DMS53 treated with DMSO at 0.1 percent for 48 hours (cell line): ENCODE measurements around the gene VAV2.
"Not testable (repeated sequence)": the region's sequence is repeated elsewhere in the genome, so short reads cannot be mapped to it uniquely, and the experiment has no call there.

ENCODE experiments used
- DNase-seq: peaks from one replicate; lab custom pipeline; 2025; ENCODE audit not compliant: unreplicated experiment; lab: John Stamatoyannopoulos, UW

Gene VAV2

DNA sequence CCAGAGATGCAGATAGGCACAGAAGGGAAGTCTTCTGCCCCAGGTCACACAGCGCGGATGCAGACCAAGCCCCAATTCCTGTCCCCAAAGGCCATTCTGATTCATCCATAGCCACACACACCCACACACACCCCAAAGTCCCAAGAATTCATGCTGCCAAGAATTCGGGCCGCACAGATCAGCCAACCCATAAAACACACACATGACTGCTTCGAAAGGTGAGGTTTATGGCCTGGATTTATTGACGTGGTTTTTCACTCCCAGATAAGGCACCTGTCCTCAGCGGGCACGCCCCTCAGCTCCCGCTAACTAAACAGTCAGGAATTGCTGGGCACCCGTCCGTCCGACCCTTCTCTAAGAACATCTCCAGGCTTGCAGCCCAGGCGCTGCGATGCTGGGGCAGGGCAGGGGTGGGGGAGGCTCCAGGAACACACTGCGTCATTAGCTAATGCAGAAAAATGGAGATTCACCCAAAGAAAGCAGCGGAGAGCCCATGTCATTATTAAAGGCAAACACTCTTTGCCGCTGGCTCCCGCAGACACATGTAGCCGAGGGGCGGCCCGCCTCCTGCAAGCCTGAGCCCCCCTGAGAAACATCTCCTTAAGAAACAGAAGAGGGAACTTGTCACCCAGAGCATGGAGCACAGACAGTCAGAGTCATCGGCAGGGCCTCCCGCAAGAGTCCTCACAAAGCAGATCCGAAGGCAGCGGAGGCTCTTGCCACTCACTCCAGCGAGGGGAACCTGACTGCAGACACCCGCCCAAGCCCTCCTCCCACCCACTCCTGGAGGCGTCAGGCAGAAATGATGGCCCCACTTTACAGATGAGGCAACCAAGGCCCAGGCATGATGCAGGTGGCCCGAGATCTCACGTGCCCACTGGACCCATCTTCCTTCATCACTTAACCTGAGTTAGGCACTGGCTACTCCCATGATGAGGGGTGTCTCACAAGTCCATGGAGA lies 19.9 kb downstream of the VAV2 start:
- no peak for DNase-seq

DNA sequence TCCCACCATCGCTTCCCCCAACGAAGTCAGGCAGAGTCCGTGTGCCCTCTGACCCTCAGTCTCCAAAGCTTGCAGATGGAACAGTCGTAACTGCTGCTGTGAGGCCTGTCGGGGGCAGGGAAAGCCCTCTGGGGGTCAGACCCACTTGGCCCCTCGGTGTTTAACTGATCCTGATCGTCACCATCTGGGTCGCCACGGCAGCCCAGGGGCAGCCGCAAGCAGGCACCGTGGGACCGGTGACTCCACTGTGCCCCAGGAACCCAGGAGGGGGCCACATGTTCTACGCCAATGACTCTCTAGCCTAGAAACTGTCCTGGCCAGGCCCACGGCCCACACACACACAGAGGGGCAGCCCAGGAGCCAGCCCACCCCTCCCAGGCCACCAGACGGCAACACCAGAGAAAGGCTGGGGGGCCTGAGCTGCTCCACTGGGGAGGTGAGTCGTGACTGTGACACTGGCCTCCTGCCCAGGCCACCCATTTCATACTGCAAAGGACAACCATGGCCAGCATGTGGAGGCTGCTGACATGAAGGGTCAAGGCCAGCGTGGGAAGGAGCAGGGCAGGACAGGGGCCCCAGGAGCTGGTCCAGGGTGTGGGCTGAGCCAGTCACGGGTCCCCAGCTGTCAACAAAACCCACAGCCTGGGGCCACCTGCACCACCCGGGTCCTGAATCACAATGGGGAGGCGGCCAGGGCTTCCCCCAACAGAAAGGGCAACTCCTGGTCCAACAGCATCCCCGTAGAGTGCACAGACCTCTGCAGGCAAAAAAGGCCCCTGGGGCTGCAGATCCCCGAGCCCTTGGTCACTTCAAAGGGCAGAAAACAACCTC lies 20.8 kb downstream of the VAV2 start:
- DNase-seq = no peak

DNA sequence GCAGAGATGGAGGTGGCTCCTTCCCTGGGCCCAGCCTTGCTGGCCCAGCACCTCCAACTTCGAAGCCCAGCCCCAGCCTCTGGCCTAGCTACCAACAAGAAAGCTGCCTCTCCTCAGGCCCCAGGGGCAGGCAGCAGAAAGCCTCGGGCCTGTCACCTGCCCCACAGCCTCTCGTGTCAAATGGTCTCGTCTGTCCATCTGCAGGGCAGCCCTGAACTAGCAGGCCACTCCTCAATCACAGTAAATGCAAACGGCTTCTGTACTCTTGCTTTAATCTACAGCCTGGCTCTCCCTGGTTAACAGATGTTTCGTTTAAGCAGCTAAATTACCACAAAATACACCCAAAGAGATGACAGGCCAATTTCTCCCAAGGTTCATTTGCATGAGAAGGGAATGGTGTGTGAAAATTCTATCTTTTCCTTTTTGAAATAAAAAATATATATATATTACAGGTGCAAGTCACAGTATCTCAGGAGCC lies 21.5 kb downstream of the VAV2 start:
- DNase-seq = no peak

DNA sequence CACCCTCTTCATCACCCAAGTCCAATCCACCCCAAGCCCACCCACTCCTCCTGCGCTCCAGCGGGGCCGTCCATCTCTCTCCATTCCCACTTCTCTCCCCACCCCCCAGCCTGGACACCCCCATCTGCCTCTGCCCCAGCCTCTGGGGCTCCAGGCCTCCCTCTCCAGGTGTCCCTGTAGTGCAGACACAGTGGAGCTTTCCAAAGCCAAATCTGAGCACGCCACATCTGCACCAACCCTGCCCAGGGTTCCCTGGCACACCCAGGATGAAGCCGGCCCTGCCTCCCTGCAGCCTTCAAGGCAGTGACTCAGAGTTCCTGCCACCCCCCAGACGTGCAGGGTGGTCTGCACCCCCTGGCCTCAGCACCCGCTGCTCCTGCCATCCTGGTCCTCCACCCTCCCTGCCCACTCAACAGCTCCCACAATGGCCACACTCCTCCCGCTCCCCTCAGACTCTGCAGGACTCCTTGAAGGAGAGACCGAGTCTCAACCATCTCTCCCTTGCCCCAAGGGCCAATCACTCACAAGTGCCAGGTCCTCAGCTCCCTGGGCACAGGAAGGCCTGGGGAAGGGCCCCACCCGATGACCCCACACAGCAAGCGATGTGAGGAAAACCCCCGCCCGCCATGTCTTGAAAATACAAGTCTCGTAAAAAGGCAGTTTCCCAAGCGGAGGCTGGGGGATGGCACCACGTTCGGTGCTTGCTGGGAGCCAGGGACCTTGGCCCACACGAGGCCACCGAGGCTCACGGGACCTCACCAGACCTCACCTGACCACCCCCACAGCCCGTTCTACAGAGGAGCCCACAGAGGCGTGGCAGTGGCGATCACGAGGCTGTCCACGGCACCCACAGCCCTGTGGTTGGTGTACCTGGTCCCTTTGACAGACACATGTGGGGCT lies 22.2 kb downstream of the VAV2 start:
- no peak for DNase-seq

DNA sequence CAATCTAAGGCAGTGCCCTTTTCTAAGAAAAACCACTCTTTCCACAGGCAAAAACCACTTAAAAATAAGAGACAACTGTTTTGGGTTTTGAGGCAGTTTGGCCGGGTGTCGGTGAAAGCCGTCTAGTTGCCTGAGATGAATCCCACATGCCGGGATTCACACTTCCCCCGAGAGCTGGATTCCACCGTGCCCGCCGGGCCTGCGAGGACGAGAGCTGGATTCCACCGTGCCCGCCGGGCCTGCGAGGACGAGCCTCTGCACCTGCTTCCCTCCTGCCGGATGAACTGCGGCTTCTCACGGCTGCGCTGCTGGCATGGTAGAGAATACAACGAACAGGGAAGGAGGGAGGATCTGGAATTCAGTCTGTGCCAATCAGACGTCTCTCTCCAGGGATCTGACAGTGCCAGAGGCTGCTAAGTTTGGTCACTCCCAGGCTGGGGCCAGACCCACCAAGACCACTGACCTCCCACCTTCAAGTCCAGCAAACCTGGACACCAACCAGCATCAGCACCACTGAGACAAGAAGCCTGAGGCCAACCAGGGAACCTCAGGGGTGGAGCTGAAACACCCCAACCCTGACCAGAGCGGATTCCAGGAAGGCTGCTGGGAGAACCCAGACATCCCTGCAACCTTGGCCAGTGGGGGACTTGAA lies 23.0 kb downstream of the VAV2 start:
- no peak for DNase-seq

DNA sequence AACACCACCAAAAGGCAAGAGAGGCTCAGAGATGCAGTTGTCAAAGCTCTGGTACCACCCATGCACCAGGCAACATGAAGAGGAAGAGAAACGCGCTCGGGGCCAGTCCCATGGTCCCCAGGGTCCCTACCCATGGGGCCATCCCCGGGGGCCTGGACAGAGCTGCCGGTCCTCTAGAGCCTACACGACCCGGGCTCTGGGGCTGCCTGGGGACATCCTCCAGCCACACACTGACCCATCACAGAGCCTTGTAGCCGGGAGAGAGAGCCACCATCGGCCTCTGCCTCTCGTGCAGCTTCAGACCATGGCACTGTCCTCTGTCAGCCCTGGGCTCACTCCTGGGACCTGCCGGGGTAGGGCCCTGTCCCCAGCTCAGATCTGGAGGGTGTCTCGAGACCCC lies 23.7 kb downstream of the VAV2 start:
- DNase-seq = no peak

DNA sequence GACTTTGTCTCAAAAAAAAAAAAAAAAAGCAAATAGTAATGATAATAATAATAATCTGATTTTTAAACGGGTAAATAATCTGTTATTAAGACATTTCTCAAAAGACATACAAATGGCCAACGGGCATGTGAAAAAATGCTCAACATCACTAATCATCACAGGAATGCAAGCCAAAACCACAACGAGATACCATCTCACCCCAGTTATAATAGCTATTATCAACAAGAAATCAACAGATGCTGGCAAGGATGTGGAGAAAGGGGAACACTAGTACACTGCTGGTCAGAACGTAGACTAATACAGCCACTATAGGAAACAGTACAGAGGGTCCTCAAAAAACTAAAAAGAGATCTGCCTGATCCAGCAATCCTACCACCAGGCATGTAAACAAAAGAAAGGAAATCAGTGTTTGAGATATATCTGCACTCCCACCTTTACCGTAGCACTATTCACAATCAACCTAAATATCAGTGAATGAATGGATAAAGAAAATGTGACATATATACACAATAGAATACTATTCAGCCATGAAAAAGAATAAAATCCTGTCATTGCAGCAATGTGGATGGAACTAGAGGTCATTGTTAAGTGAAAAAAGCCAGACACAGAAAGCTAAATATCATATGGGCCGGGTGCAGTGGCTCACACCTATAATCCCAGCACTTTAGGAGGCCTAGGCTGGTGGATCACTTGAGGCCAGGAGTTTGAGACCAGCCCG lies 24.9 kb downstream of the VAV2 start:
- no peak for DNase-seq

DNA sequence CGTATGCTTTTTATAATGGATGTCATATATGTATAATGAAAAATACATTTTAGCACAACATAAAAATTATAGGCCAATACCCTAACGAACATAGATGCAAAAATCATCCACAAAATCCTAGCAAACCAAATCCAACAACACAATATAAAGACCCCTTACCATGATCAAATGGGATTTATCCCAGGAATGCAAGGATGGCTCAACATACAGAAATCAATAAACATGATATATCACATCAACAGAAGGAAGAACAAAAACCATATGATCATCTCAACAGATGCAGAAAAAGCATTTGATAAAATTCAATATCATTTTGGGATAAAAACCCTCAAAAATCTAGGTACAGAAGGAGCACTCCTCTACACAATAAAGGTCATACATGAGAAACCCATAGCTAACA lies 27.7 kb downstream of the VAV2 start:
- DNase-seq = no peak

DNA sequence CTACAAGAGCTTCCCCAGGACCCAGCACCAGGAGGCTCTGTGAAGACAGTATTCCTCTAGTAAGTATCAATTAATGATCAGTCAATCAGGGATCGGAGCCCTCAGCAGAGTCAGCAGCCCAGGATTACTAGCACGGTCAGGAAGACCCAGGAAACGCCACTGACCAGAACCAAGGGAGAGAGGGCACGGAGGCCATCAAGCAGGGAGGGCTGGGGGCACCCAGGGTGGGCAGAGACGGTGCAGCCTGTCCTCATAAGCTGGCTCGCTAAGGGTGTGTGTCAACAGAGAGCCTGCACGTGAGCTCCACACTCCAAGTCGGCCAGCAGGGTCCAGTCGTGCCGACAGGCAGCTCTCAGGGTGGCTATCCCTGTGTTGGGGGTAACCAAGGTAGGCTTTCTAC lies 29.0 kb downstream of the VAV2 start:
- DNase-seq = no peak

DNA sequence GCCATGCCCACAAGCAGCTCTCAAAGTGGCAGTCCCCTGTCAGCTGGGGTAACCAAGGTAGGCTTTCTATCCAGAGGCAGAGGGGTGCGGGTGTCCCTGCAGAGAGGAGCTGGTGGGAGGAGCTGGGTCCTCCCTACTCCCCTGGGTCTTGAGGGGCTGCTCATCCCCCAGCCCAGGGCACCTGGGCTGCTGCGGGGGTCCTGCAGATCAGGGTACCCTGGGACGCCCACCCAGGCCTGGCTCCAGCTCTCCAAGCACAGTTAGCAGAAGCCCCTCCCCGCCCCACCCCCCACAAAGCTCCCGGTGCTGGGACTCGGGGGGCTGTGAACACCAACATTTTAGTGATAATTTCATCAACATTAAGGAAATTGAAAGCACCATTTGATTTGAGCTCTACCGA lies 29.8 kb downstream of the VAV2 start:
- no peak for DNase-seq

DNA sequence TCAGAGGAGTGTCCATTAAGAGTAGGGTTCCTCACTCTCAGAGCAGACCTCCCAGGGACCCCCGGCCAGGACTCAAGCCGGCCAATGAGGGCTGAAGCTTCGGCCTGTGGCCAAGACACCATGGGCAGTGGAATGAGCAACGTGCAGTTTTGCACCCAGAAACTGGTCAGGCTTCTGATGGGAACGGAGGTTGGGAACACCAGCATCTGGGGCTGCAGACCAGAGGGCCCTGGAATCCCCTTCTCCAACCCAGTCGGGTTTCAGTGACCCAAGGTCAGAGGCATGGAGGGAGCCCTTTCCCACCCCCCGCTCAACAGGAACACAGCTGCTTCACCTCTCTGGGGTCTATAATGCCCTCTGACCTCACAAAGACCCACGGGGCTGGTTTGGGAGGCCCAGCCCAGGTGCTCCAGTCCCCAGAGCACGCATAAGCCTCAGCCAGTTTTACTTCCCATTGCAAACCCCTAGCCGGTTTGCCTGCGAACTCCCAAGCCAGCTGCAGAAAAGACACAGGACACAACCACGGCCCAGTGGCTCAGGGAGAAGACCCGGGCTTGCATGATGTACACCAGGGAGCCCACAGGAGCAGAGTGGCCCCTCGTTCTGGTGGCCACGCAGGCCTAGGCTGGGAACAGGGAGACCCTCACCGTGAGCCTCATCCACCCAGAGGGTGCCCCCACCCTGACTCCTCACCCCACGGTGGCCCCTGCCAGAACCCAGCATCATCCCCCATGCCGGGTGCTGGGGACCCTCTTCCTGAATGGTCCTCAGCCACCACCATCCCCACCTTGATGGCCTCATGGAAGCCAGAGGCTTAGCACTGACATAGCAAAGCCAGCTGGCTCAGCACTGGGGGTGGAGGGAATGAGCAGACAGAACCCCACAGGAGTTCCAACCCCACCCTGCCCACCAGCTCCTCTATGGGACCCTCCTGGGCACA lies 30.6 kb downstream of the VAV2 start:
- no peak for DNase-seq

DNA sequence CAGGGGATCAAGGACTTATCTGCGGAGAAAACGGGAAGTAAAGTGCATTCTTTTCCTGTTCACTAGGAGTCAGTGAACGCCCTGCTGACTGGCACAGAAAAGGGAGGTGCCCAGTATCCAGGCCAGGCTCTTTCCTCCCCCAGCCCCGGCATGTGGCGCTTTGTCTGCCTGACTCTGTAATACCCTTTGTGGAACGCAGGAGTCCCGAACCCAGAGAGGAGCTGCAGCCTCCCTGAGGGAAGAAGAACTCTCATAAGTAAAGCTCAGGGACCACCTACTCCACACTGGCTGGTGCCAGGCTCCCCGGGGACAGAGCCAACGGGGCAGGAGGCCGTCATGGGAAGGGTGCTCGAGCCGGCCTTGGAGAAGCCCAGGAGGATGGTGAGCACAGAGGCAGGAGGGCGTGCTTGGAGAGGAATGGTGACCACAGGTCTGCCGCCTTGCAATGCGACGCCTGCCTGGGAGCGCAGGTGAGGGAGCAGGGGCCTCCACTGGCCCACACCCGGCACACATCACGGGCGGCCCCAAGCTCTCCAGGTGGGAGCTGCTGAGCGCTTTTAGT lies 31.5 kb downstream of the VAV2 start:
- DNase-seq = no peak

DNA sequence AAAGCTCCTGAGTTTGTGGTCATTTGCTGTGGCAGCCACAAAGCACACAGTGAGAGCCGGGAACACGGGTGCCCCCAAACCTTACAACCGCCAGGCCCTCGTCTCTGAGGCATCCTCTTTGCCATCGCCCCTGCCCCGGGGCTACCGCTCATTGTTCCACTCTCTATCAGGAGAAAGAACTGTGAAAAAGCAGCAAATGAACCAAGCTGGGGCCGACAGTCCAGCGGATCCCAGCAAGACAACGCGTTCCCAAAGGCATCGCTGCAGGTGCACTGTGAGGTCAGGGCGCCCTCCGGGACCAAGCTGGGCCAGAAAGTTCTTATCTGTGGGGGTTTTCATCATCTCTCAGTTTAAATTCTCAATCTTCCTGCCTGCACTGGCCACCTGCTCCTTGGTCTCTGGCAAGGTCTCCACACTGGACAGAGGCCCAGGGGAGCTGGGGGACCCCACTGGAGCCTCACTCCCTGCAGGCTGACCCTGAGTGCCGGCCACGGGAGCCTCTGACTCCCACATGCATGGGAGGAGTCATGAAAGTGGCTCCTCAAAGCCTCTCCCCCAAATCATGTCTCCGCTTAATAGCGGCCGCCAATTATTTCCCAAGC lies 32.1 kb downstream of the VAV2 start:
- DNase-seq = no peak

DNA sequence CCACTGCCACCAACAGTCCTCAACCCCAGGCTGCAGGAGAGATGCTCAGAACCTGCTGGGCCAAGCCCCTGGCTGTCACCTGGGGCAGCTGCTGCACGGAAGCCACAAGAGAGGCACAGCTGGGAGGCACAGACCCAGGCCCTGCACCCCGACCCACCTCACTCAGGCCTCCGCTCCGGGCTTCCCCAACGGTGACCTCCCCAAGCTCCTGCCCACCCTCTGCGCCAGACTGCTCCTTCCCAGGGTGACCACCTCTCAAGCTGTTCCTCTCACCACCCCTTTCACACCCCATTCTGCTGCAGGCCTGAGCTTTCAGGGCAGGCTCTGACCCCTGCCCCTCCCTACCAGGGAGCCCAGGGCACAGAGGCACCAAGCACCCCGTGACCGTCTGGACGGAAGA lies 33.0 kb downstream of the VAV2 start:
- DNase-seq = no peak

DNA sequence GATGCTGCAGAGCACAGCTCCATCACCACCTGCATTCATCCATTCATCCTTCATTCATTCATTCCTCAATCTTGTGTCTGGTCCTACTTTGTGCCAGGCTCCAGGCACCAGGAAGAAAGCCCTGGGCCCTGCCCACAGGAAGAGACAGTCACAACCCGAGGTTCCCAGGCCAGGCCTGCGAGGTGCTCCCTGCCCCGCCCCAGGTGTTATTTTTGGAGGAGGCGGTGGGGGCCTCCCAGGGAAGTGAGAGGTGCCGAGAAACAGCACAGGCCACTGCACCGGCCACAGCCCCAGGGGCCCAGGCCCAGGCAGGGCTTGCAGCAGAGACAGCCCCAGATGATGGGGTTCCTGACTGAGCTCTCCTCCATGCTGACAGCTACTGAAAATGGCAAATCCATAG lies 33.4 kb downstream of the VAV2 start:
- DNase-seq = no peak

DNA sequence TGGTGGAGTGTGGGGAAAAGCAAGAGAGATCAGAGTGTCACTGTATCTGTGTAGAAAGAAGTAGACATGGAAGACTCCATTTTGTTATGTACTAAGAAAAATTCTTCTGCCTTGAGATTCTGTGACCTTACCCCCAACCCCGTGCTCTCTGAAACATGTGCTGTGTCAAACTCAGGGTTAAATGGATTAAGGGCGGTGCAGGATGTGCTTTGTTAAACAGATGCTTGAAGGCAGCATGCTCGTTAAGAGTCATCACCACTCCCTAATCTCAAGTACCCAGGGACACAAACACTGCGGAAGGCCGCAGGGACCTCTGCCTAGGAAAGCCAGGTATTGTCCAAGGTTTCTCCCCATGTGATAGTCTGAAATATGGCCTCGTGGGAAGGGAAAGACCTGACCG lies 34.4 kb downstream of the VAV2 start:
- DNase-seq = not testable (repeated sequence)

DNA sequence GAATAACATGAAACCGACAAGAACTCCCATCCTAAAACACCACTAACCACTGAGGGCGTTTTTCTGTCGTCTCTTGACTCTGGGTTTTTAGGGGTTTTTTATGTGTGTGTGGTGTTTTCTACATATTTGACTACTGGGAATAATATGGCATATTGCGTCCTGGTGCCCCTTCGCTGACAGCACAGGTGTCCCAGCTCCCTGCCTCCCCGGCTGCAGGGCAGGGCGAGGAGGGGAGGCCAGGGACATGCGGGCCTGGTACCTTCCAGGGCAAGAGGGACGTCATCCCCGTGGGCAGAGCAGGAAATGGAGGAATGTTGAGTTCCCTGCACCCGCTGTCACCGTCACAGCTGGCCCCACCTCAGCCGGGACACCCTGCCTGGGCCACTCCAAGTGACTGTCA lies 34.8 kb downstream of the VAV2 start:
- no peak for DNase-seq

DNA sequence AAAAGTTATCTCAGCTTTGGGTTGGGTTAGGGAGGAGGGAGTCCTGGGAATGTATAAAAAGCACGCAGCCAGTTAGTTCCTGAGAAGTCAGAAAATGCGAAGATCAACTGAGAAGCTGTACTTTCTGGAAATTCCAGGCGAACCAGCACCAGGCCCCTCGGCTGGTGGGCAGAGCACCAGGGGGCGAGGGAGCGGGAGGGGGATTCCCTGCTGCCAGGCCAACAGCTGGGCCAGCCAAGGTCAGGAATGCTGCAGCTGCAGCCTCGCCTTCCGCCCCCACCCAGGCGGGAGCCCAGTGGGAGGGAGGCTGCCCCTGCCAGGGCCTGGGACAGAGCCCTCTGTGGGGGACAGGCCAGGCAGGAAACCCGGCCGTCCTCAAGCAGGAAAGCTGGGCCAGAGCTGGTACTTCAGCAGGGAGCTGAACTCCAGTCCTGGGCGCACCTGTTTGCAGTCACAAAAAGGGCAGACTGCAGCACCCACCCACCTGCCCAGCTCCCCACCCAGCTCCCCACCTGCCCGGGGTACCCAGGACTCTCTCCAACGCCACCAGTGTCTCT lies 35.5 kb downstream of the VAV2 start:
- DNase-seq = no peak
